GM15510 (cell line): ENCODE results near the gene CCDC91.

ENCODE experiments used
- POLR2A ChIP-seq: IDR thresholded peaks from 3 replicates; pipeline ENCODE4 v1.6.1; 2011; ENCODE audit warnings: borderline replicate concordance; ENCODE audit not compliant: insufficient read length; ENCODE audit errors: extremely low read depth

CCDC91 gene

GRCh38 chr12:28390761-28391385, 200.6 kb downstream of the CCDC91 start:
- TF ChIP-seq POLR2A = no peak

- no peak for TF ChIP-seq POLR2A
These were observed 219.6 kb downstream of the CCDC91 start for GRCh38 chr12:28409892-28410291.

- no peak for TF ChIP-seq POLR2A
These were observed 223.3 kb downstream of the CCDC91 start for GRCh38 chr12:28413460-28414109.

GRCh38 chr12:28415755-28416154, 225.5 kb downstream of the CCDC91 start:
- TF ChIP-seq POLR2A = no peak

- TF ChIP-seq POLR2A = no peak
These were observed 231.1 kb downstream of the CCDC91 start for GRCh38 chr12:28421374-28421773.

GRCh38 chr12:28424965-28425364, 234.7 kb downstream of the CCDC91 start:
- no peak for TF ChIP-seq POLR2A

- no peak for TF ChIP-seq POLR2A
These were observed 235.3 kb downstream of the CCDC91 start for GRCh38 chr12:28425526-28425925.

GRCh38 chr12:28427046-28427445, 236.8 kb downstream of the CCDC91 start:
- no peak for TF ChIP-seq POLR2A

GRCh38 chr12:28440081-28440608, 249.9 kb downstream of the CCDC91 start:
- TF ChIP-seq POLR2A = no peak

GRCh38 chr12:28442101-28442500, 251.8 kb downstream of the CCDC91 start:
- no peak for TF ChIP-seq POLR2A

- TF ChIP-seq POLR2A = no peak
These were observed 253.1 kb downstream of the CCDC91 start for GRCh38 chr12:28443337-28443736.

GRCh38 chr12:28446031-28446430, 255.8 kb downstream of the CCDC91 start:
- TF ChIP-seq POLR2A = no peak

GRCh38 chr12:28453686-28454085, 263.4 kb downstream of the CCDC91 start:
- no peak for TF ChIP-seq POLR2A

GRCh38 chr12:28456934-28457710, 266.9 kb downstream of the CCDC91 start:
- TF ChIP-seq POLR2A = no peak

GRCh38 chr12:28457785-28458184, 267.5 kb downstream of the CCDC91 start:
- no peak for TF ChIP-seq POLR2A
